ENCODE measurements around the gene ZNF331. TPM values are rescaled to one million over a fixed set of nuclear protein-coding genes. Genes with fewer than 3 reads are reported as not detected.

The ZNF331 gene
- total RNA-seq, 2 donors from 2014 or later = 16.9 to 26.7 TPM

GRCh38 chr19:53571339-53571738 is 33.4 kb downstream of the ZNF331 start:
- DNase-seq (ENCODE audit: low spot score) = no peak
- Histone ChIP-seq H3K27ac (no peak overlapping the region), H3K4me1 (no peaks in the 10 kb centered on the region), H3K4me3 (no peak overlapping the region), H3K9me3 (peaks cover 0 to 5% of the 10 kb centered on the region in 2 donors), H3K36me3 (peaks cover 43% of the 10 kb centered on the region), H3K27me3 (no peaks in the 10 kb centered on the region)
- TF ChIP-seq, protein P1, sequence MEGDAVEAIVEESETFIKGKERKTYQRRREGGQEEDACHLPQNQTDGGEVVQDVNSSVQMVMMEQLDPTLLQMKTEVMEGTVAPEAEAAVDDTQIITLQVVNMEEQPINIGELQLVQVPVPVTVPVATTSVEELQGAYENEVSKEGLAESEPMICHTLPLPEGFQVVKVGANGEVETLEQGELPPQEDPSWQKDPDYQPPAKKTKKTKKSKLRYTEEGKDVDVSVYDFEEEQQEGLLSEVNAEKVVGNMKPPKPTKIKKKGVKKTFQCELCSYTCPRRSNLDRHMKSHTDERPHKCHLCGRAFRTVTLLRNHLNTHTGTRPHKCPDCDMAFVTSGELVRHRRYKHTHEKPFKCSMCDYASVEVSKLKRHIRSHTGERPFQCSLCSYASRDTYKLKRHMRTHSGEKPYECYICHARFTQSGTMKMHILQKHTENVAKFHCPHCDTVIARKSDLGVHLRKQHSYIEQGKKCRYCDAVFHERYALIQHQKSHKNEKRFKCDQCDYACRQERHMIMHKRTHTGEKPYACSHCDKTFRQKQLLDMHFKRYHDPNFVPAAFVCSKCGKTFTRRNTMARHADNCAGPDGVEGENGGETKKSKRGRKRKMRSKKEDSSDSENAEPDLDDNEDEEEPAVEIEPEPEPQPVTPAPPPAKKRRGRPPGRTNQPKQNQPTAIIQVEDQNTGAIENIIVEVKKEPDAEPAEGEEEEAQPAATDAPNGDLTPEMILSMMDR (IDR thresholded peaks at IDR 0.05) = no peak

GRCh38 chr19:53576941-53577653 is 39.2 kb downstream of the ZNF331 start:
- H3K27ac ChIP-seq = no peak overlapping the region
- peaks cover 8 to 31% of the 10 kb centered on the region in 2 donors for H3K9me3 ChIP-seq
- TF ChIP-seq, protein P1 (IDR thresholded peaks at IDR 0.05) = no peak
- no peak for DNase-seq (ENCODE audit: low spot score)
- no peaks in the 10 kb centered on the region for H3K27me3 ChIP-seq
- no peak overlapping the region for H3K4me3 ChIP-seq
- no peaks in the 10 kb centered on the region for H3K4me1 ChIP-seq
- H3K36me3 ChIP-seq = peaks cover 55% of the 10 kb centered on the region

GRCh38 chr19:53577968-53578367 is 40.0 kb downstream of the ZNF331 start:
- H3K27me3 ChIP-seq = no peaks in the 10 kb centered on the region
- no peak overlapping the region for H3K4me3 ChIP-seq
- peaks cover 48% of the 10 kb centered on the region for H3K36me3 ChIP-seq
- TF ChIP-seq, protein P1 (IDR thresholded peaks at IDR 0.05) = no peak
- H3K9me3 ChIP-seq = peaks cover 8 to 31% of the 10 kb centered on the region in 2 donors
- H3K27ac ChIP-seq = no peak overlapping the region
- no peaks in the 10 kb centered on the region for H3K4me1 ChIP-seq
- DNase-seq (ENCODE audit: low spot score) = no peak

- H3K27ac ChIP-seq = no peak overlapping the region
- H3K4me3 ChIP-seq = no peak overlapping the region
- no peaks in the 10 kb centered on the region for H3K27me3 ChIP-seq
- TF ChIP-seq, protein P1 (IDR thresholded peaks at IDR 0.05) = no peak
- H3K36me3 ChIP-seq = peaks cover 36% of the 10 kb centered on the region
- no peaks in the 10 kb centered on the region for H3K4me1 ChIP-seq
- H3K9me3 ChIP-seq = peaks cover 8 to 31% of the 10 kb centered on the region in 2 donors
- no peak for DNase-seq (ENCODE audit: low spot score)
Measured at GRCh38 chr19:53579518-53579917, 41.6 kb downstream of the ZNF331 start.

DNA sequence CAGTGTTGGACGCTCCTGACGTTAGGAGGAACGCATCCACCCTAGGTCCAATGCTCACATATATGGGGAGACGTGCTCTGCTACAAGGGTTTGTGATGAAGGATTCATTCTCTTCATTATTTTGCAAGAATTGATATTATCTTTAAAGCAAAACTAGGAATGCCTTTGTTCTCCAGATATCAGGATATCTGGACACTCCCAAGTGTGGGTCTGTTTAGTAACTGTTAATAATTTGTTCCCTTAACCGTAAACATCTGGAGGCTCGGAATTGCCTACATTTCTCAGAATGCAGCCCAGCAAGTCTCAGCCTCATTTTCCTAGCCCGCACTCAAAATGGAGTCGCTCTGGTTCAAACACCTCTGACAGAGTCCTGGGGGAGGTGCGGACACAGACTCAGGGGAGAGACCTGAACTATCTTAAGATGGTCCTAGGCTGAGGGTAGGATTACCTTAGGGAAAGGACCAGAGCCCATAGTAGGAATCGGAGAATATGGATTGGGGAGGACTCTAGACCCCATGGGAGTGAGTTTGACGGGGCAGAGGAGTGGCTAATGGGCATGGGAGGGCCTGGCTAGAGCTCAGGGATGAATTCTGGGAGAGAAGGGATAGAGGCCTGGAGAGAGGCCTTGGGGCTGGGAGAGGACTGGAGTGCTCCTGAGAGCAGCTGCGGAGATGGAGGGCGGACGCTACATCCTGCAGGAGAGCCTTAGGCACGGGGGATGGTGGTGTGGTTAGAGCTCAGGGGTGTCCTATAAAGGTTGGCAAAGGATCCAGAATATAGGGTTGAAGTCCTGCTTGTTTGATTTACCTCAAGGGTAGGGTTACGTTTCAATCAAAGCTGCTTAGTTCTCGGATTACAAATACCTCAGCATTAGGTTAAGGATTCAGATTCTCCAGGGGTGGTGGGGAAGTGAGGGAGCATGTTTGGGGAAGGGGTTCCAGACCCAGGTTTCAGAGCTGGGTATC is 43.2 kb downstream of the ZNF331 start:
- Histone ChIP-seq H3K4me1 (no peaks in the 10 kb centered on the region), H3K27me3 (no peaks in the 10 kb centered on the region), H3K4me3 (no peak overlapping the region), H3K27ac (no peak overlapping the region), H3K36me3 (peaks cover 29% of the 10 kb centered on the region), H3K9me3 (peaks cover 8 to 26% of the 10 kb centered on the region in 2 donors)
- no peak for DNase-seq (ENCODE audit: low spot score)
- TF ChIP-seq, protein P1 (IDR thresholded peaks at IDR 0.05) = no peak

All from right atrium auricular region (tissue), 2 donors.